Non-pigmented ciliary epithelial cell (primary cell): ENCODE measurements around the gene RASEF.
"Not testable (repeated sequence)": the region's sequence is repeated elsewhere in the genome, so short reads cannot be mapped to it uniquely, and the experiment has no call there.

Source experiments
- DNase-seq: peaks from one replicate; pipeline ENCODE4 v3.0.0-alpha.2; 2010; ENCODE audit warnings: low read depth

RASEF gene

DNA sequence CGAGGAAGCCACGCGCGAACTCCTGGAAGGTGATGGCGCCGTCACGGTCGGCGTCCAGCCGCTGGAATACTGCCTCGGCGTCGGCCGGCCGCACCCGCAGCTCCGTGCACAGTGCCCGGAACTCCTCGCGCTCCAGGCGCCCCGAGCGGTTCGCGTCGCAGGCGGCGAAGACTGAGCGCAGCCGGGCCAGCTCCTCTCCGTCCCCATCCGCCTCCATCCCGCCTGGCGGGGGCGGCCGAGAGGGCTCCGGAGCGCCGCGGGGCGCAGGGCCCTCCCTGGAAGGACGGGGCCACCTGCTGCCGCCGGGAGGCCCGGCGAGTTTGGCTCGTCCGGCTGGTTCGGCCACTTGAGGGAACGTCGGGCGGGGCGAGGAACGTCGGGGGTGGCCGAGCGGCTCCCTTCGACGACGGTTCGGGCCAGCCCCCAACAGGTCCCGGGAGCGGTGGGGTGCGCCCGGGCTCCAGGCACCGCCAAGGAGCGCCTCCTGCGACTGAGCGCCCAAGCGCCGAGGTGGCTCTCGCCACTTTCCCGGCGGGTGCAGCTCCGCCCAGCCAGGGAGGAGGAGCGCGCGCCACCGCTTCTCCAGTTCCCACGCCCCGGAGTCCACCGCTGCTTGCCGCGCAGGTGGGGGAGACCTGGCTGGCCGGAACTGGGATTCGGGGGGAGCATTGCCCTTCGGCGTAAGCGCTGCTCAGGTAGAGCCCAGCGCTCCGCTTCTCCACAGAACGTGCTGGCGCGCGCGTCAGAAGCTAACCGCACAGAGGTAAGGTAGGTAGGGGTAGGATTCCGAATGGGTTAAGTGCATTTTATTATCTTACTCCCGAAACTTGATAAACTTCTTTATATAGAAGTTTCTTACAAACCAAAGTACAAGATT lies at the start of gene RASEF:
RASEF (minus strand) TSS at position 492 of the 877 bp plus-strand sequence; CDS start at position 217, 275 bp downstream.
- DNase-seq: no peak

GRCh38 chr9:83111169-83111568 lies 48.2 kb upstream of the RASEF start:
- DNase-seq: no peak

DNA sequence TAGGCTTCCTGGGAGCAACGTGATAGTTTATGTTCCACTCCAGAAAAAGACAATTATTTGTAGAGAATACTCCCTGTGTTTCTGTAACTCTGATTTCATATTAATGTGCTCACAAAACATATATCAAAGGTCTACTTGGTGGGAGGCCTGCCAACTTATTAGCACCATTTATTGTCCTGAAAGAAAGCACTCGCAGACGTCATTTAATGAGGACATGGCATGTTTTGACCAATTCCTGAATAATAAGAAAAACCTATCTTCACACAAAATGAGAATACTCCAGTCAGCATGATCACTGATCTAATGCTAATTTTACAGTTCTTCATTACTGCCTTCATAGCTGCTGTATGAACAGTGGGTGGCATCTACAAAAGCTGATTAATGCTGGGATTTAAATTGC lies 46.4 kb upstream of the RASEF start:
- no peak for DNase-seq

GRCh38 chr9:83108208-83108607 lies 45.3 kb upstream of the RASEF start:
- DNase-seq: no peak

DNA sequence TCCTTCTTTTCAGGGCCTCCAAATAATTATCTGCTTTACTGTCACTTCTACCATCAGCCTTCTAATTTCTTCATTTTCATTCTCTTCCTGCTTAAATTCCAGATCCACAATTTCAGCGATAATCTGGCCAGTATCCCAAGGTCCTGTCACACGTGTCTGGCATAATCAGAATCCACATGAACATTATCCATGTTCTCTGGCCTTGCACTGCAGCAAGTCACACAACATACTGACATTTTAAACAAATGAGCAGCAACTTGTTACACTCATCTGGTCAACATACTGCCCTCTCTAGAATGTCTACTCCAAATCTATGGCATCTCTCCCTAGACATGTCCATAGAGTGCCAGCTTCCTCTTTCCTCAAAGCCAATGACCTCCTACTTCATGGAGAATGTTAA lies 43.8 kb upstream of the RASEF start:
- no peak for DNase-seq

GRCh38 chr9:83106263-83106662 lies 43.3 kb upstream of the RASEF start:
- no peak for DNase-seq

DNA sequence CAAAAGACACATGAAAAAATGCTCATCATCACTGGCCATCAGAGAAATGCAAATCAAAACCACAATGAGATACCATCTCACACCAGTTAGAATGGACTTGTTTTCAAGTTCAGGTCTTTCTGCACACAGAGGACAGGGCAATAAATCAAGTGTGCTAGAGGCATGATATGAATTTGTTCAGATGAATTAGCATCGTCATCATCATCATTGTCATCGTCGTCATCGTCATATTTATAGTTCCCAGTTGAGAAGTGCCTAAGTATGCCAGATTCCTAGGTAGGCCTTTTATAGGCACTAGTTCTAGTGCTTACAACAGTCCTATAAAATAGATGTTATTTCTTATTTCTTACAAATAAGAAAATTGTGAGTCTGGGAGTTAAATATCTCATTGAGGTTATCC lies 34.7 kb upstream of the RASEF start:
- DNase-seq: no peak

DNA sequence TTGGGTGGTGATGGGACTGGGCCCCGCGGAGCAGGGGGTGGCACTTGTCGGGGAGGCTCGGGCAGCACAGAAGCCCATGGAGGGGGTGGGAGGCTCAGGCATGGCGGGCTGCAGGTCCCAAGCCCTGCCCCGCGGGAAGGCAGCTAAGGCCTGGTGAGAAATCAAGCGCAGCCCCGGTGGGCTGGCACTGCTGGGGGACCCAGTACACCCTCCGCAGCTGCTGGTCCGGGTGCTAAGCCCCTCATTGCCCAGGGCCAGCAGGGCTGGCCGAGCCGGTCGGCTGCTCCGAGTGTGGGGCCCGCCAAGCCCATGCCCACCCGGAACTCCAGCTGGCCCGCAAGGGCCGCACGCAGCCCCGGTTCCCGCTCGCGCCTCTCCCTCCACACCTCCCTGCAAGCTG lies 30.4 kb upstream of the RASEF start:
- DNase-seq: not testable (repeated sequence)

- DNase-seq: no peak
Observed at GRCh38 chr9:83081846-83082245, 18.9 kb upstream of the RASEF start.

- DNase-seq: no peak
Observed at GRCh38 chr9:83081010-83081409, 18.1 kb upstream of the RASEF start.

GRCh38 chr9:83075932-83076331 lies 13.0 kb upstream of the RASEF start:
- not testable (repeated sequence) for DNase-seq

DNA sequence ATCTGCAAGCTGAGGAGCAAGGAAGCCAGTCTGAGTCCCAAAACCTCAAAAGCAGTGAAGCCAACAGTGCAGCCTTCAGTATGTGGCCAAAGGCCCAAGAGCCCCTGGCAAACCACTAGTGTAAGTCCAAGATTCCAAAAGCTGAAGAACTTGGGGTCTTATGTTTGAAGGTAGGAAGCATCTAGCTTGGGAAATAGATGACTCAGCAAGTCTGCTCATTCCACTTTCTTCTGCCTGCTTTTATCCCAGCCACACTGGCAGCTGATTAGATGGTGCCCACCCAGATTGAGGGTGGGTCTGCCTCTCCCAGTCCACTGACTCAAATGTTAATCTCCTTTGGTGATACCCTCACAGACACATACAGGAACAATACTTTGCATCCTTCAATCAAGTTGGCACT lies 9.6 kb upstream of the RASEF start:
- DNase-seq: not testable (repeated sequence)

- DNase-seq: no peak
Observed at GRCh38 chr9:83071626-83072025, 8.7 kb upstream of the RASEF start.

DNA sequence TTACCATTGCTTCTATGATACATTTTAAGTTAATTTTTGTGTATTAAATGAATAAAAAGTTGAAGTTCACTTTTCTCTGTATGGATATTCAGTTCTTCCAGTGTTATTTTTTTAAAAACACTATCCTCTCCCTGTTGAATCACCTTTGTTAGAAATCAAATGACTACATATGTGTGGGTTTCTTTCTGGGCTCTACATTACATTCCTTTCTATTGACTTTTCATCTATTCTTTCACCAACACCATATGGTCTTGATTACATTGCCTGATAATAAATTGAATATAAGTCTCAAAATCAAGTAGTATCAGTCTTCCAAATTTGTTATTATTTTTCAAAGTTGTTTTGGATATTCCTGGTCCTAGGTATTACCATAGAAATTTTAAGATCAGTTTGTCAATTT lies 7.3 kb upstream of the RASEF start:
- DNase-seq: peak; percentile 67

DNA sequence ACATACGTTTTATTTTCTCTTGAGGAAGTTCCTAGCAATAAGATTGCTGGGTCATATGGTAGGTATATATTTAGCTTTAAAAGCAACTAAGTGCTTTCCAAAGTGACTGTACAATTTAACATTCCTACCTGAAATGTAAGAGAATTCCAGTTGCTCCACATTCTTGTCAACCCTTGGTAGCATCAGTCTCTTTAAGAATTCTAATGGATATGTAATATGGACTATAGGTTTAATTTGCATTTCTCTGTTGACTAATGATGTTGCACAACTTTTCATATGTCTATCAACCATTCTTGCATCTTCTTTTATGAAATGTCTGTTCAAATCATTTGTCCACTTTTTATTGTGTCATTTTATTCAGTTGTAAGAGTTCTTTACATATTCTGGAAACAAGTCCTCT lies 6.7 kb upstream of the RASEF start:
- no peak for DNase-seq

GRCh38 chr9:83068414-83068813 lies 5.5 kb upstream of the RASEF start:
- no peak for DNase-seq

- no peak for DNase-seq
Observed at GRCh38 chr9:83067579-83067978, 4.6 kb upstream of the RASEF start.

- DNase-seq: peak; percentile 87
Observed at GRCh38 chr9:83066771-83067170, 3.8 kb upstream of the RASEF start.

GRCh38 chr9:83065233-83065632 lies 2.3 kb upstream of the RASEF start:
- DNase-seq: no peak

DNA sequence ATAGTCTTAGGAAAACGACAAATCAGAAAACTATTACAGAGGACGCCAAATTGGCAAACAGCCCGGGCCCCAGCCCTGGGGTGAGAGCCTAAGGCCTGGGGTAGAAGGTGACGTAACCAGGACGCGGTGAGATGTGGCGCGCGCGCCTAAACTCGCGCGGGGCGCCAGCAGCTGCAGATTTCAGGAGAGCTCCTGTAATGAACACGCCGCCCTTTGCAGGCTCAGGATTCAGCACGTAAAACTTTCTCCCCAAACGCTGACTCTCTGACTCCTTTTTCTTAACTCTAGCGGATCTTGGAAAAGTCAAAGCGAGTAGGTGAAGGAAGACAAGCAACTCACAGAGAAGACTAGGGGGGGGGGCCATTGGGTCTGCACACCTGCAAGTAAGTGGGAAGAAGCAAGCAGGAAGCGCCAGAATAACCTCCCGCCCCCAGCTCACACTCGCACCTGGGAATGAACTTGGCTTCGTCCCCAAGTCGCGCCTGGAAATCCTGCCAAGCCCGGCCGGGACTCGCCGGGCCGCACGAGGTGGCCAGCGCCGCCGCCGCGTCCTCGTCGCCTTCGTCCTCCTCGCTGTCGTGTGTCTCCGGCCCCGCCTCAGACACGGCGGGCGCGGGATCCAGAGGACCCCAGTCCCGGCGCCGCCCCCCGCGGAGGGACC lies 822 bp downstream of the RASEF start:
- no peak for DNase-seq

GRCh38 chr9:83061036-83061435 lies 1.9 kb downstream of the RASEF start:
- no peak for DNase-seq

- no peak for DNase-seq
Observed at GRCh38 chr9:83060556-83060955, 2.4 kb downstream of the RASEF start.

DNA sequence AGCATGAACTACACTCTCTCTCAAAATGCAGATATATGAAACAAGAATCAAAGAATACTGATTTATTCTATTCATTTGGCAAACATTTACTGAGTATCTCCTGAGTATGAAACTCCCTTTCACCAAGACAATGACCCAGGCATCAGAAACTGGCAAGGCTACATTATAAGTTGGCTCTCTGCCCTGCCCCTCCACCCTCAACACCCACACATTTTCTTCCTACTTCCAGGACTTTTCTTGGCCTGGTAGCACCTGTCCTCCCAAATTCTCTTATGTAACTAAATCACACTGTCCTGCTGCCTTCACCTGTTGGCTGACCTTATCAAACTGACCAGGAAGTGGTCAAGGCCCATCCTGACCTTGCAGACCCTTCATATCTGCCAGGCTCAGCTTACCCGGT lies 3.5 kb downstream of the RASEF start:
- no peak for DNase-seq

DNA sequence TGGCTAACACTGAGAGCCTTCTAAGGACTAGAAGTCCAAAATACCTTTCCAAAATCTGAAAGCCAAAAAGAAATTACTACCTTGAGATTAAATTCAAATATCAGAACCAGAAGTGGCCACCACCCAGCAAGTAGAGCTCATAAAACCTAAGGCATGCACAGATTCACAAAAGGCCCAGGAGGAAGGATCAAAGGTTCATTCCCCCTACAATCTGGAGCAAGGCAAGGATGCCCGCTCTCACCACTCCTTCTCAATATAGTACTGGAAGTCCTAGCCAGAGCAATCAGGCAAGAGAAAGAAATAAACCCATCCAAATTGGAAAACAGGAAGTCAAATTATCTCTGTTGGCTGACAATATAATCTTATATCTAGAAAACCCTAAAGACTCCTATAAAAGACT lies 6.0 kb downstream of the RASEF start:
- DNase-seq: no peak
